Non-pigmented ciliary epithelial cell (primary cell): ENCODE measurements around the gene PLEKHA5.
"Not testable (repeated sequence)": the region's sequence is repeated elsewhere in the genome, so short reads cannot be mapped to it uniquely, and the experiment has no call there.

ENCODE experiments used
- DNase-seq: peaks from one replicate; pipeline ENCODE4 v3.0.0-alpha.2; 2010; ENCODE audit warnings: low read depth

The PLEKHA5 gene, protein sequence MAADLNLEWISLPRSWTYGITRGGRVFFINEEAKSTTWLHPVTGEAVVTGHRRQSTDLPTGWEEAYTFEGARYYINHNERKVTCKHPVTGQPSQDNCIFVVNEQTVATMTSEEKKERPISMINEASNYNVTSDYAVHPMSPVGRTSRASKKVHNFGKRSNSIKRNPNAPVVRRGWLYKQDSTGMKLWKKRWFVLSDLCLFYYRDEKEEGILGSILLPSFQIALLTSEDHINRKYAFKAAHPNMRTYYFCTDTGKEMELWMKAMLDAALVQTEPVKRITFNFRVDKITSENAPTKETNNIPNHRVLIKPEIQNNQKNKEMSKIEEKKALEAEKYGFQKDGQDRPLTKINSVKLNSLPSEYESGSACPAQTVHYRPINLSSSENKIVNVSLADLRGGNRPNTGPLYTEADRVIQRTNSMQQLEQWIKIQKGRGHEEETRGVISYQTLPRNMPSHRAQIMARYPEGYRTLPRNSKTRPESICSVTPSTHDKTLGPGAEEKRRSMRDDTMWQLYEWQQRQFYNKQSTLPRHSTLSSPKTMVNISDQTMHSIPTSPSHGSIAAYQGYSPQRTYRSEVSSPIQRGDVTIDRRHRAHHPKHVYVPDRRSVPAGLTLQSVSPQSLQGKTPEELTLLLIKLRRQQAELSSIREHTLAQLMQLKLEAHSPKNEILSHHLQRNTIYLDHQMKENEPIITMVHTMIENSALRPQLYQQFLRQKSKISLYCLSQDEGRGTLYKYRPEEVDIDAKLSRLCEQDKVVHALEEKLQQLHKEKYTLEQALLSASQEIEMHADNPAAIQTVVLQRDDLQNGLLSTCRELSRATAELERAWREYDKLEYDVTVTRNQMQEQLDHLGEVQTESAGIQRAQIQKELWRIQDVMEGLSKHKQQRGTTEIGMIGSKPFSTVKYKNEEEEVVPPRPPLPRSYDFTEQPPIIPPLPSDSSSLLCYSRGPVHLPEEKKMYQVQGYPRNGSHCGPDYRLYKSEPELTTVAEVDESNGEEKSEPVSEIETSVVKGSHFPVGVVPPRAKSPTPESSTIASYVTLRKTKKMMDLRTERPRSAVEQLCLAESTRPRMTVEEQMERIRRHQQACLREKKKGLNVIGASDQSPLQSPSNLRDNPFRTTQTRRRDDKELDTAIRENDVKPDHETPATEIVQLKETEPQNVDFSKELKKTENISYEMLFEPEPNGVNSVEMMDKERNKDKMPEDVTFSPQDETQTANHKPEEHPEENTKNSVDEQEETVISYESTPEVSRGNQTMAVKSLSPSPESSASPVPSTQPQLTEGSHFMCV

GRCh38 chr12:19129486-19130223 is at the start of gene PLEKHA5:
Gene PLEKHA5, plus strand, starts transcription at chr12:19129733. Its CDS starts 67 bp downstream, at chr12:19129800.
- DNase-seq: no peak

- DNase-seq: no peak
Observed at GRCh38 chr12:19080918-19081317, 48.6 kb upstream of the PLEKHA5 start.

DNA sequence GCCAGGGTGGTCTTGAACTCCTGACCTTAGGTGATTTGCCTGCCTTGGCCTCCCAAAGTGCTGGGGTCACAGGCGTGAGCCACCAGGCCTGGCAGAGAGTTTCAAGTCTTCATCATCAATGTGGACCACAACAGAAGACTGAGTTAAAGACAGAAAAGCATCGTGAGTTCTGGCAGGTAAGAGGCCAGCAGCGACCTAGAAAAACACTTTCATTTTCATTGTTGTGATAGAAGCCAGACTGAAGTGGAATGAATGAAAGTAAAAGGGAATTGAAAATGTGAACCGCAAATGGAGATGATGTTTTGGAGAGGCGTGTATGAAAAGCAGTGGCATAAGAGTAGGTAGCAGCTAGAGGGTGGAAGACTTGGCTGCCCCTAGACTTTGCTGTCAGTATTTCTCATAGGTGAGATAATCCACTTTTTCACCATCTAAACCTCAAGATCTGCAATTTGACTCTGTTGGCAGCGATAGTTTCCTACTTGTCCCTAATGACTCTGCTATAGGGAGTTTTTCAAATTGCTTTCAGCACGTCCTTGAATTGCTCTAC is 47.1 kb upstream of the PLEKHA5 start:
- no peak for DNase-seq

DNA sequence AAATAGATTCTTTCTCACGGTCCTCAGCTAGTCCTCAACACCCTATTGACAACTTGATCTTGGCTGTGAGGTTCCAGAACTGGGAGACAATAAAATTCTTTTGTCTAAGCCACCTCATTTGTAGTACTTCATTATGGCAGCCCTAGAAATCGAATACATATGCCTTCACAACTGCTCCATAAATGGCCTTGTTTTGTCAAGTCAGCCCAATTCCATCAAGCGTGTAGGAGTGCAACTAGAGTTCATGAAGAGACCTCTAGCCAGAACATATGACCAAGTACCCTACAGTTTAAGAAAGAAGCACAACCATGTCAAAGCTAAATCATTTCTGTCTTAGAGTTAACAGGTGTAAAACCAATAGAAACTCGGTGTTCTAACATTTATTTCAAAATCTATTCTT is 45.0 kb upstream of the PLEKHA5 start:
- DNase-seq: no peak

- DNase-seq: no peak
Observed at GRCh38 chr12:19085090-19085489, 44.4 kb upstream of the PLEKHA5 start.

DNA sequence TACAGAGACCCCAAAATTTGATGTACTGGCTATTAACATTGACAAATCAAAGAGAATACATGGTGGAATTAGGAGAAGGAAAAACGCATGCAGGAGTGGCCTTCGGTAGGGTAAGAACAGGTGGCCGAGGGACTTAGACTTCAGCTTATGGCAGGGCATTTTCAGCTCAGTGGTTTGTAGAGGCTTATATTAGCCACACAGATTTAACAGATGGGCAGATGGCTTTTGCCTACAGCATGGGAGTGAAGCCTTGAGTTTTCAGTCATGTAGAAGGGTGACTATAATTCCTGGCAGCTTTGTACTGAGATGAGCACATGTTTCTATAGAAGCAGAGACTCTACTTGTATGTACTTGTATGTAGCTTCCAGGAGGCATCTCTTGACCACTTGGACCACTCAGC is 40.9 kb upstream of the PLEKHA5 start:
- no peak for DNase-seq

- DNase-seq: not testable (repeated sequence)
Observed at GRCh38 chr12:19092482-19092881, 37.1 kb upstream of the PLEKHA5 start.

DNA sequence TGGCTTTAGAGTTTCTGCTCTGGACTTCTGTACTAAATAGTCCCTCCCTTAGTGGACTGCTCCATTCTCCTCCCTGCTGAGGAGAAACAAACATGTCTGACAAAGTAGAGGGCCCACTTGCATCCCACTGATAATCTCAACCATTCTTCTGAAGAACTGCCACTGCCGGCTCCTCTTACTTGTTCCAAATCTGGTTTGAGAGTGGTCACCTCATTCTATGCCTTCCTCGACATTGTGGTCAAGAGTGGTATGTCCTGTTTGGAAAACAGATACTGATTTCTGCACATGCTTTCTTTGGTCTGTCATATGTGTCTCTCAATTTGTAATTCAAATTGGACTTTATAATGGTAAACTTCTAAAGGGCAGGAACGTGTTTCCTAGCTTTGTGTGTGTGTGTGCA is 36.3 kb upstream of the PLEKHA5 start:
- no peak for DNase-seq

DNA sequence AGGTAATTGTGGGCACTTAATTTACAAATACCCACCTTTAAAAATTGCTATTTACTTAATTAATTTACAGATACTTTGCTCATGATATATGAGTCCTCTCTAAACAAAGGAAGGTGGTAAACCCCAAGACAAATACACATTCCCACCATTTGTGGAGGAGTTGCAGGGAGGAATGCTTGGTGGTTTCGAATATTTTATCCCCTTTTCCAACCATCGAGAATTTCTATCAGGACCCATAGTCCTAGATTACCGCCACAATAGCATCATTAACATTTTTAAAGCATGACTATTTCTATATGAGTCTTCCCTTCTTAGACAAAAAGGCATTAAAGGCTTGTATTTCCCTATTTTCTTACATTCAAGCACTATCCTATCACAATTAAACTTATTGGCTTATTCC is 34.2 kb upstream of the PLEKHA5 start:
- no peak for DNase-seq

- no peak for DNase-seq
Observed at GRCh38 chr12:19095756-19096480, 33.6 kb upstream of the PLEKHA5 start.

DNA sequence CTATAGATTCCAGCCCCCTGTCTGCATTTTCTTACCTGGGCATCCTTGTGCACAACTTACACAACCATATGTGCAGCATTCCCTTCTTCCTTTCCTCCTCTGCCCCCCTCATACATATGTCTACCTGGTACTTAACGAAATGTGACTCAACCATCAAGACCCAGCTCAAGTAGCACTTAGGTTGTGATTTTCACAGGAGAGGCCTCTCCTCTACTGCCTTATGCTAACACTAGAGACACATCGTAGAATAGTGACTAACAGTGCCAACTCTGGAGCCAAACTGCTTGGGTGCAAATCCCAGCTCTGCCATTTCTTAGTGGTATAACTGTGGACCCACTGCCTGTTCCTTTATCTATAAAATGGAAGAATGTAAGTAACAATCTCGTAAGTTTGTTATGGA is 24.1 kb upstream of the PLEKHA5 start:
- no peak for DNase-seq

- DNase-seq: no peak
Observed at GRCh38 chr12:19107750-19108149, 21.8 kb upstream of the PLEKHA5 start.

DNA sequence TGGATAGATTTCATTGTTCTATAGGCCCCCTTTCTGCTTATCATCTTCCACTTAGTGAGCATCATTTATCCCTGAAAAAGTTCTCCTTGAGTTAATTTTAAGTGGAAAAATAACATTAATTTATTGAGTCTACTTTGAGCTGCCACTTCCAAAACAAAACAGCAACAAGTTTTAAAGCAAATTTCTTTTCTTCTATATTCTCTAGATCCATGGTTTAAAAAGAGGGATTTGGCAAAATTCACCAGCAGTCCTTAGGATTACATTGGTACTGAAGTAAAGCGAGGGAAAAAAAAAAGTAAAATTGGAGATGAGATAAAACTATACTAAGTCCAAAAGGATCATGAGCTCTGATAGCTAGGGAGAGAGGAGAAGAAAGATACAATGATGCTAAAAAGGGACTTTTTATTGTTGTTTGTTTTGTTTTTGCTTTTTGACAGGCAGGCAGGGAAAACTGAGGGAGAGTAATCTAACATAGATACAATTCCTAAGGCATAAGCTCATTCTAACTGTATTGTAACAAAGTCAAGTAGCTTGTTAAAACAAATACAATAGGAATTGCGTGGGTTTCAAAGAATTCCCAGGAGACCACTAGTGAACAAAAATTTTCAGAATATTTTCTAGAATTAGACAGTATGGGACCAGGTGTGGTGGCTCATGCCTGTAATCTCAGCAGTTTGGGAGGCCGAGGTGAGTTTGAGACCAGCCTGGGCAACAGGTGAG is 19.2 kb upstream of the PLEKHA5 start:
- DNase-seq: no peak

GRCh38 chr12:19113464-19113863 is 16.1 kb upstream of the PLEKHA5 start:
- DNase-seq: no peak

DNA sequence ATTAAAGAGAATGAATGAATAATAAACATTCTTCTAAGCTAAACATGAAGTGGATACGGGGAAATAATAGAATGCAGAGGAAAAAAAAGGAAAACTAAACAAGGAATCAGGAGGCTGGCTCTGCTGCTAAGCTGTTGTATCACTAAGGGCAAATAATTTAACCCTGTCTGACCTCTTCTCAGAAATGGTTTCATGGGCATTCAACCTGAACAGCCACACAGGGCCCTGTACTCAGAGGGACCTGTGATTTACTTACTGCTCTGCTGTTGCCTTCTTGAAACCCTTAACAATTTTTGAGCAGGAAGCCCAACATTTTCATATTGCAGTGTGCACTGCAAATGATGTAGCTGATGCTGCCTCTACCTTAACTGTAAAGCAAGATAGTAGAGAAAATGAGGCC is 14.2 kb upstream of the PLEKHA5 start:
- no peak for DNase-seq

DNA sequence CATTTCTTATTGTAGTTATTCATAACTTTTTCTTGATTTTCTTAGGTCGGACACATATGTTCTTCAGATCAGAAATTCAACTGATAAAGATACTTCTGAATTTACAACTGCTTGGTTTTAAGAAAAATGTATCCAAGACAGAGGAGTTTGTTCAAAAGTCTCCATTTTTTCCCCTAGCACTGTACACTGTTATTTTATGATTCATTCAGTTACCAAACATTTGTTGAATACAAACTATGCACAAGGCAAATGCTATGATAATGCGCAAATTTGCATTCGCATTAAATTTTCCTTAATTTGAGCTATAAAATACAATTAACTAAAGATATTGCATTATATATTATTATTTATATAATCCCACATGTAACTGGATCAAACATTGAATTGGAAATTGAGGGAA is 10.1 kb upstream of the PLEKHA5 start:
- no peak for DNase-seq

DNA sequence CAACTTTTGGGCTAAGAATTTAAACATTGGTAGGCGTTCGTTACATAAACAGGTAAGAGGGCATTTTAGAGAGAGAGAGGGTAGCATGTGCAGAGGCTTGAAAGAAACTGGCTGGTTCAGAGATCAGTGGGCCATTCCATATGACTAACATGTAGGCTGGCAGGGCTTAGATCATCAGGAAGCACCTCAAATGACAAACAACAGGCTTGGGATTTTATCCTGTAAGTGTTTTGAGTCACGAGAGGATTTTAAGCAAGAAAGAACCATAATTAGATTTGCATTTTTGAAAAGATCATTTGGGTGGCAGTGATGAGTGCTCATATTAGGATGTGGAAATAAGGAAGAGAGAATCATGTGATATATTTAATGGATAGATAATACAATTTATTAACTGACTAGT is 8.7 kb upstream of the PLEKHA5 start:
- DNase-seq: no peak

GRCh38 chr12:19121449-19122018 is 8.0 kb upstream of the PLEKHA5 start:
- DNase-seq: no peak

DNA sequence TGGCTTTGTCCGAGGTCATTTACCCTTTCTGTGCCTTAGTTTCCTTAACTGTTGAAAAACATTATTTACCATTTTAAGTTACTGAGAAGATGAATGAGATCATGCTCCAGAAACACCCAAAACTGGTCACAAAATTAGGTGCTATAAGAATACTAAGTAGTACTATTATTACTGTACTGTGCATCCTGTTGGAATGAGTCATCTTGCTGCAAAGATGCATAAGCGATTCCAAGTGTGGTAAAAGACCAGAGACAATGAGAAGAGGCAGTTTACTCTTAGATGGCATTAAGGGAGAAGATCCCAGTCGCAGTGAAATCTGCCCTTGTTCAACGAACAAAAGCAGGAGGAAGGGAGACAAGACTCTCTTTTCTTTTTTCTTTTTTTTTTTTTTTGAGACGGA is 4.2 kb upstream of the PLEKHA5 start:
- no peak for DNase-seq

DNA sequence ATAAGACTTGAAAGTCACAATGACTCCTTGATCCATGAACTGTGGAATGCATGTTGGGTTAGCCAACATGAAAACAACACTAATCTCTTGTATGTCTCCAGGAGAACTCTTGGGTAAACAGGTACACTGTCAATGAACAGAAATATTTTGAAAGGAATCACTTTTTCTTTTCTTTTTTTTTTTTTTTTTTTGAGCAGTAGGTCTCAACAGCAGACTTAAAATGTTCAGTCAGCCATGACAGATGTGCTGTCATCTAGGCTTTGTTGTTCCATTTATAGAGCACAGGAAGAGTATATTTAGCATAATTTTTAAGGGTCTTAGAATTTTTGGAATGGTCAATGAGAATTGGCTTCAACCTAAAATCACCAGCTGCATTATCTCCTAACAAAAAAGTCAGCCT is 2.3 kb upstream of the PLEKHA5 start:
- DNase-seq: no peak
